SK-N-DZ (cell line): ENCODE data around the gene SERGEF.
"Not testable (repeated sequence)": the region's sequence is repeated elsewhere in the genome, so short reads cannot be mapped to it uniquely, and the experiment has no call there.

Experiments
- DNase-seq: peaks from one replicate; pipeline ENCODE4 v3.0.0-alpha.2; 2015; ENCODE audit warnings: low spot score

Gene SERGEF

GRCh38 chr11:18000760-18001159 is 12.1 kb downstream of the SERGEF start:
- no peak for DNase-seq

GRCh38 chr11:18000128-18000527 is 12.7 kb downstream of the SERGEF start:
- DNase-seq, result not testable (repeated sequence)

- DNase-seq, result no peak
Observed at GRCh38 chr11:17992916-17993315, 19.9 kb downstream of the SERGEF start.

- peak; percentile 56 for DNase-seq
Observed at GRCh38 chr11:17991783-17992433, 20.9 kb downstream of the SERGEF start.

GRCh38 chr11:17989306-17989705 is 23.5 kb downstream of the SERGEF start:
- DNase-seq, result no peak

GRCh38 chr11:17988465-17988864 is 24.4 kb downstream of the SERGEF start:
- no peak for DNase-seq

- no peak for DNase-seq
Observed at GRCh38 chr11:17987826-17988225, 25.0 kb downstream of the SERGEF start.

- DNase-seq, result no peak
Observed at GRCh38 chr11:17986711-17987220, 26.1 kb downstream of the SERGEF start.

- no peak for DNase-seq
Observed at GRCh38 chr11:17986007-17986710, 26.7 kb downstream of the SERGEF start.

GRCh38 chr11:17985517-17985916 is 27.3 kb downstream of the SERGEF start:
- no peak for DNase-seq

GRCh38 chr11:17983569-17983968 is 29.3 kb downstream of the SERGEF start:
- no peak for DNase-seq

- DNase-seq, result peak; percentile 39
Observed at GRCh38 chr11:17979770-17980371, 33.0 kb downstream of the SERGEF start.

- peak; percentile 48 for DNase-seq
Observed at GRCh38 chr11:17978553-17979287, 34.1 kb downstream of the SERGEF start.

- no peak for DNase-seq
Observed at GRCh38 chr11:17976651-17977050, 36.2 kb downstream of the SERGEF start.

GRCh38 chr11:17974246-17974645 is 38.6 kb downstream of the SERGEF start:
- no peak for DNase-seq

GRCh38 chr11:17972987-17973386 is 39.9 kb downstream of the SERGEF start:
- peak; percentile 26 for DNase-seq

GRCh38 chr11:17968206-17968605 is 44.6 kb downstream of the SERGEF start:
- DNase-seq, result no peak

- no peak for DNase-seq
Observed at GRCh38 chr11:17967661-17968060, 45.2 kb downstream of the SERGEF start.

- no peak for DNase-seq
Observed at GRCh38 chr11:17960091-17960490, 52.8 kb downstream of the SERGEF start.

- DNase-seq, result no peak
Observed at GRCh38 chr11:17958446-17958845, 54.4 kb downstream of the SERGEF start.

- DNase-seq, result no peak
Observed at GRCh38 chr11:17954395-17955252, 58.2 kb downstream of the SERGEF start.
